GM12878 (cell line): ENCODE results near the gene KIF21B.

ENCODE experiments used
- CHD4 ChIP-seq: fragments of 200-600 bp; sonication (generic); IDR thresholded peaks from 2 replicates; pipeline ENCODE4 v1.6.1; 2016; ENCODE audit warnings: mild to moderate bottlenecking
- GATAD2B ChIP-seq: fragments of 450-650 bp; conservative IDR thresholded peaks from 2 replicates; pipeline ENCODE4 v1.6.1; 2017; ENCODE audit warnings: low read depth, mild to moderate bottlenecking, moderate library complexity
- HDAC6 ChIP-seq: fragments of 200-600 bp; sonication (generic); IDR thresholded peaks from one replicate; pipeline ENCODE4 v1.8.0; 2017; ENCODE audit warnings: antibody characterized with exemption; ENCODE audit not compliant: unreplicated experiment
- KLF5 ChIP-seq: fragments of 450-650 bp; IDR thresholded peaks from 2 replicates; pipeline ENCODE4 v1.6.1; 2014; ENCODE audit warnings: mild to moderate bottlenecking; ENCODE audit not compliant: partially characterized antibody
- POLR2A ChIP-seq: IDR thresholded peaks from 2 replicates; pipeline ENCODE4 v1.6.1; 2011; ENCODE audit warnings: low read depth, mild to moderate bottlenecking, low read length
- RUNX3 ChIP-seq: IDR thresholded peaks from 2 replicates; pipeline ENCODE4 v1.6.1; 2012; ENCODE audit warnings: low read length, inconsistent platforms
- TCF12 ChIP-seq: IDR thresholded peaks from 2 replicates; pipeline ENCODE4 v1.6.1; 2011; ENCODE audit warnings: low read depth, mild to moderate bottlenecking, low read length
- ZNF274 ChIP-seq: IDR thresholded peaks from one replicate; pipeline ENCODE4 v1.8.0; 2011; ENCODE audit not compliant: insufficient read length, insufficient read depth

DNA sequence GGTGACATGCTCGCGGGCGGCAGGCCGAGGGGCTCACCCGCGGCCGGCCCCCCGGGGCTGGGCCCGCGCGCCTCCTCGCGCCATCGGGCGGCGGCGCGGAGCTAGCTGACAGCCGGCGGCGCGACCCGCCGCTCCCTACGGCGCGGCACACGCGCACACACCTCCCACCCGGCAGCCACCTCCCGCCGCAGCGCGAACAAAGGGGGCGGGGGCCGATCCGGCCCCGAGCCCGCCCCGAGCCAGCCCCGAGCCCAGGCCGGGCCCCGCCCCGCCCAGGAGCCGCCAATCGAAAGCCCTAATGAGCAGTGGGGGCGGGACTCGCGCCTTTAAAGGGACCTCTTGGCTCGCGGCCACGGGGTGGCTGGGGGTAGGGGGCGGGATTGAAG lies at the start of gene KIF21B:
- TF ChIP-seq HDAC6 (no peak), POLR2A (peak; percentile 74), KLF5 (no peak), RUNX3 (no peak), GATAD2B (0 out of 2 replicates have a peak, but pooled peaks have one; percentile 4), CHD4 (no peak), TCF12 (no peak), ZNF274 (no peak)
